Stimulated activated CD4-positive, alpha-beta T cell treated with anti-CD3 and anti-CD28 coated beads, Interleukin-12 subunit alpha, Interleukin-12 subunit beta, amount 100 ng/mL, for 48 hours (primary cell): ENCODE results near the gene CCDC182.

Experiments
- DNase-seq, 3 donors: peaks; one replicate each; pipeline ENCODE4 v3.0.0-alpha.2; 2020; ENCODE audit warnings: low read depth in 2 of 3, low spot score in 1 of 3

CCDC182 gene

GRCh38 chr17:57701124-57701523 is 44.0 kb downstream of the CCDC182 start:
- no peak for DNase-seq

DNA sequence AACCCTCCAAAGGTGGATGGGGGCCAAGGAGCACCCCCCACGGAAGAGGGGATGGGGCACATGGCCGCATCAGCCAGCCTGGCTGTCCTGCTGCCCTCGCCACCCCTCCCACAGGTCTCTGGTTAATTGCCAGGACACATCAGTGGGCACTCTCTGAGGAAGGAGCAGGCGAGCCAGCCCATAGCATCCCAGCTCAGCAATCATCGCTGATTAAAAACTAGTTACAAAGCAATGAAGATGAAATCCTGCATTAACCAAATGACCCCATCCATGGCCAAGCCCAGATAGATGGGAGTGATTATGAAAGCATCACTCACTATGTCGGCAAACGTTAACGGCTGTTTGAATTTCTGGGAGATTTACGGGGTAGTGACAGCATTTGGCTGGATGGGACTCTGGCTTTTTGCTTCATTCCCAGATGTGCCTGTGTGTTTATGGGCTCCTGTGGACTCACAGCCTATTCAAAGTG is 45.3 kb downstream of the CCDC182 start:
- no peak for DNase-seq

- peak in 1 of 3 donors; percentile 14 for DNase-seq
Observed at GRCh38 chr17:57697891-57698711, 47.0 kb downstream of the CCDC182 start.

- no peak for DNase-seq
Observed at GRCh38 chr17:57697197-57697596, 47.9 kb downstream of the CCDC182 start.

- DNase-seq: no peak
Observed at GRCh38 chr17:57696050-57696449, 49.0 kb downstream of the CCDC182 start.
